WTC11 (cell line): ENCODE results near the gene CNNM3. TPM values are rescaled to one million over a fixed set of nuclear protein-coding genes. Genes with fewer than 3 reads are reported as not detected.
A peak's percentile ranks its signal among the peaks of the same experiment; 100 is the strongest.

Source experiments
- ATAC-seq: fragments of 200-7000 bp; cut with Tn5 transposase; 2 replicates; pipeline ENCODE4 v1.10.0; 2021; ENCODE audit warnings: mild to moderate bottlenecking, moderate library complexity
- CTCF ChIA-PET: fragments of 300-600 bp; sonication (Branson Sonifier 250); formaldehyde crosslinking; loops from one replicate; lab custom pipeline; 2021; ENCODE audit warnings: antibody characterized with exemption; lab: Charles Lee
- POLR2A ChIA-PET: fragments of 350-600 bp; sonication (Branson Sonifier 250); formaldehyde crosslinking; loops from one replicate; lab custom pipeline; 2021; ENCODE audit warnings: antibody characterized with exemption; lab: Charles Lee
- DNase-seq: peaks from one replicate; pipeline ENCODE4 v3.0.0; 2021; ENCODE audit warnings: low spot score
- H3K27ac Mint-ChIP-seq: 2 replicates; pipeline ENCODE4 v1.8.0; 2021; ENCODE audit warnings: mixed read lengths
- H3K27me3 Mint-ChIP-seq: 2 replicates; pipeline ENCODE4 v1.8.0; 2021; ENCODE audit warnings: low read depth, mild to moderate bottlenecking, moderate library complexity, mixed read lengths
- H3K36me3 Mint-ChIP-seq: 2 replicates; pipeline ENCODE4 v1.8.0; 2021; ENCODE audit warnings: mixed read lengths
- H3K4me1 Mint-ChIP-seq: 2 replicates; pipeline ENCODE4 v1.8.0; 2022; ENCODE audit warnings: mixed read lengths
- H3K4me3 Mint-ChIP-seq: 2 replicates; pipeline ENCODE4 v1.8.0; 2021; ENCODE audit warnings: mild to moderate bottlenecking, moderate library complexity, mixed read lengths
- H3K9me3 Mint-ChIP-seq: 2 replicates; pipeline ENCODE4 v1.8.0; 2021; ENCODE audit warnings: mixed read lengths
- E2F1 ChIP-seq: sonication (generic); formaldehyde crosslinking; IDR thresholded peaks from 2 replicates; pipeline ENCODE4 v1.8.0; 2022; ENCODE audit warnings: mild to moderate bottlenecking, missing genetic modification reagents
- FOXP1 ChIP-seq: sonication (generic); formaldehyde crosslinking; IDR thresholded peaks from 2 replicates; pipeline ENCODE4 v1.8.0; 2022; ENCODE audit warnings: missing genetic modification reagents, mild to moderate bottlenecking, moderate library complexity, borderline replicate concordance
- KAT7 ChIP-seq: sonication (generic); formaldehyde crosslinking; IDR thresholded peaks from 2 replicates; pipeline ENCODE4 v1.8.1; 2023; ENCODE audit warnings: missing genetic modification reagents, mild to moderate bottlenecking, borderline replicate concordance
- MXD4 ChIP-seq: fragments of 250-450 bp; sonication (Bioruptor Pico); IDR thresholded peaks from 2 replicates; pipeline ENCODE4 v1.8.0; 2021; ENCODE audit warnings: mild to moderate bottlenecking, moderate library complexity, borderline replicate concordance
- NFE2L1 ChIP-seq: sonication (generic); formaldehyde crosslinking; IDR thresholded peaks from 2 replicates; pipeline ENCODE4 v1.8.1; 2023; ENCODE audit warnings: missing genetic modification reagents
- OVOL2 ChIP-seq: fragments of 250-450 bp; sonication (Bioruptor Pico); IDR thresholded peaks from 2 replicates; pipeline ENCODE4 v1.9.0; 2021; ENCODE audit warnings: mild to moderate bottlenecking, borderline replicate concordance
- PREB ChIP-seq: sonication (generic); formaldehyde crosslinking; IDR thresholded peaks from 2 replicates; pipeline ENCODE4 v1.8.1; 2022; ENCODE audit warnings: mild to moderate bottlenecking, missing genetic modification reagents, moderate library complexity, borderline replicate concordance
- RELA ChIP-seq: sonication (generic); formaldehyde crosslinking; IDR thresholded peaks from 2 replicates; pipeline ENCODE4 v1.8.1; 2022; ENCODE audit warnings: missing genetic modification reagents, mild to moderate bottlenecking, borderline replicate concordance
- USF2 ChIP-seq: sonication (generic); formaldehyde crosslinking; IDR thresholded peaks from 2 replicates; pipeline ENCODE4 v1.8.1; 2023; ENCODE audit warnings: mild to moderate bottlenecking, missing genetic modification reagents, moderate library complexity
- ZMAT4 ChIP-seq: fragments of 250-450 bp; sonication (Bioruptor Pico); IDR thresholded peaks from 2 replicates; pipeline ENCODE4 v1.9.0; 2021; ENCODE audit warnings: mild to moderate bottlenecking
- total RNA-seq: library from RNA; stranded (reverse); gene quantifications from 3 replicates; pipeline ENCODE4 v1.2.3, GENCODE V29; 2021
- TF ChIP-seq, protein P1 (sequence below): fragments of 250-450 bp; sonication (Bioruptor Pico); conservative IDR thresholded peaks from 2 replicates; pipeline ENCODE4 v1.9.0; 2021; ENCODE audit warnings: mild to moderate bottlenecking
- TF ChIP-seq, protein P2 (sequence below): fragments of 250-450 bp; sonication (Bioruptor Pico); IDR thresholded peaks from 2 replicates; pipeline ENCODE4 v2.1.2; 2022; ENCODE audit warnings: mild to moderate bottlenecking, moderate library complexity
- TF ChIP-seq, protein P3 (sequence below): sonication (generic); formaldehyde crosslinking; IDR thresholded peaks from 2 replicates; pipeline ENCODE4 v1.8.0; 2022; ENCODE audit warnings: mild to moderate bottlenecking, missing genetic modification reagents
- TF ChIP-seq, protein P4 (sequence below): sonication (generic); formaldehyde crosslinking; IDR thresholded peaks from 2 replicates; pipeline ENCODE4 v1.8.1; 2022; ENCODE audit warnings: low read depth, mild to moderate bottlenecking, moderate library complexity, missing genetic modification reagents, borderline replicate concordance
- TF ChIP-seq, protein P5 (sequence below): sonication (generic); formaldehyde crosslinking; IDR thresholded peaks from 2 replicates; pipeline ENCODE4 v1.8.0; 2023; ENCODE audit warnings: missing genetic modification reagents, mild to moderate bottlenecking, borderline replicate concordance

Gene CNNM3
- total RNA-seq, 1 experiment from 2014 or later: 34.9 TPM

DNA sequence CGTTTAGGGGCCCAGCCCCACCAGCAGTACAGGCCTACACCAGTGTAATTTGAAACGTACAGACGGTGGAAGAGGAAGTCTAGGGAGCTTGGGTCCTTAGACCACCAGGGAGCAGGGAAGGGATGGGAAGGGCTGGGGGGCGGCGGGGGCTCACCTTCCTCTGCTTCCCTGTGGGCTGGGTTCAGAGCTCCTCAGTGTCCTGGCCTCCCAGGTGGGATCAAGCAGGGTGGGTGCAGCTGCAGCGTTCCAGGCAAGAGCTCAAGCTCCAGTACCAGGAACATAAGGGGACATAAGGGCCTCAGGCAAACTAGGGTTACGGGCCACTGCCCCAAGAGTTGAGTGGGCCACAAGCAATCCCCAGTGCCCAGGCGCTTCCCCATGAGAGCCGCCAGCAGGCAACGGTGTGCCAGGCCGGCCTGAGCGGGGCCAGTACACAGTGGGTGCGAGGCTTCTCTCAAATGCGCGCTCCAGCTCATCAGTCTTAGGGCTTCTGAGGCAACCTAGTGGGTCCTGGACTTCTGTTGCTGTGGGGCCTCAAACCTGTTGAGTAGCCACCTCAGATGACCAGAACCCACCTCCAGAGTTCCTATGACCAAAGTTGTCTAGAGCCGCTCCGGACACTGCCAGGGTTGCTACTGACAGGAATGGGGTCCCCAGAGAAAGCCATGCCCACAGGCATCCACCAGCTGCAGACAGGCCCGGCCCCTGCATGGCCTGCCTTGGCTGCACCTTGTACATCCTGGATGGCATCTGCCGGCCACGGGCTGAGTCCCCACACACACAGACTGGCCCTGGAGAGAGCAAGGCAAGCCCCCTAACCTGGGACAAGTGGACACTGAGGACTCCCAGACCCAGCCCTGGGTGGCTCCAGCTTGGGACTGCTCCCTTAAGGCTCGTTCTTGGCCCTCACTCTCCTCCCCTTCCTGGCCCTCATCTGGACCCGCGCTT lies 22.6 kb downstream of the CNNM3 start (continued):
- TF ChIP-seq, protein P1, sequence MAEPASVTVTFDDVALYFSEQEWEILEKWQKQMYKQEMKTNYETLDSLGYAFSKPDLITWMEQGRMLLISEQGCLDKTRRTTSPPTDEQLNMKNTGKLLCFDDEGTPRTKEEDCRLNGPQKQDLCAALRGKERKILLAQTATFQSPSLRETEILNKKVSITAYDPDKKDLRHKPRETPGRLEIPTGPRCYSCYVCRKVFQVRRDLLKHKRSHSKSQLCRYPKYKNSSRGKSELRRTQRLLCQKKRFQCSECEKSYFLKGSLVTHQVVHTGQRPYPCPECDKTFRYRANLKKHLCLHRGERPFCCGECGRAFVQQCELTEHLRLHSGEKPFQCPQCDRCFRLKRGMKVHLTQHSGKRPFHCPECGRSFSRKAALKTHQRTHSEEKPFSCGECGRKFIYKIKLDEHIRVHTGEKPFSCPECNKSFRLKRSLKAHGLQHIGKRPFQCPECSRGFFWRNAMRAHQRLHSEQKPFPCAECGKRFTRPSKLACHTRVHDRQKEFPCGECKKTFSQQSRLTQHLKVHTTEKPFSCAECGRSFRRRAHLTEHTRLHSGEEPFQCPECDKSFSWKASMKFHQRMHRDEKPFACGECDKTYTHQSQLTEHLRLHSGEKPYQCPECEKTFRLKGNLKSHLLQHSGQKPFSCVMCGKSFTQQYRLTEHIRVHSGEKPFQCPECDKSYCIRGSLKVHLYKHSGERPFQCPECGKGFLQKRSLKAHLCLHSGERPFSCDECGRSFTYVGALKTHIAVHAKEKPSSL (CRISPR knock-in tag): no peak
- TF ChIP-seq, protein P2, sequence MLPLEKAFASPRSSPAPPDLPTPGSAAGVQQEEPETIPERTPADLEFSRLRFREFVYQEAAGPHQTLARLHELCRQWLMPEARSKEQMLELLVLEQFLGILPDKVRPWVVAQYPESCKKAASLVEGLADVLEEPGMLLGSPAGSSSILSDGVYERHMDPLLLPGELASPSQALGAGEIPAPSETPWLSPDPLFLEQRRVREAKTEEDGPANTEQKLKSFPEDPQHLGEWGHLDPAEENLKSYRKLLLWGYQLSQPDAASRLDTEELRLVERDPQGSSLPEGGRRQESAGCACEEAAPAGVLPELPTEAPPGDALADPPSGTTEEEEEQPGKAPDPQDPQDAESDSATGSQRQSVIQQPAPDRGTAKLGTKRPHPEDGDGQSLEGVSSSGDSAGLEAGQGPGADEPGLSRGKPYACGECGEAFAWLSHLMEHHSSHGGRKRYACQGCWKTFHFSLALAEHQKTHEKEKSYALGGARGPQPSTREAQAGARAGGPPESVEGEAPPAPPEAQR (CRISPR knock-in tag): no peak
- TF ChIP-seq E2F1 (no peak), NFE2L1 (CRISPR knock-in tag) (no peak), USF2 (CRISPR knock-in tag) (no peak), FOXP1 (CRISPR knock-in tag) (no peak), OVOL2 (no peak), PREB (no peak), ZMAT4 (CRISPR knock-in tag) (no peak), MXD4 (no peak), KAT7 (CRISPR knock-in tag) (no peak)
- TF ChIP-seq, protein P3, sequence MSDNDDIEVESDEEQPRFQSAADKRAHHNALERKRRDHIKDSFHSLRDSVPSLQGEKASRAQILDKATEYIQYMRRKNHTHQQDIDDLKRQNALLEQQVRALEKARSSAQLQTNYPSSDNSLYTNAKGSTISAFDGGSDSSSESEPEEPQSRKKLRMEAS (CRISPR knock-in tag): no peak
- TF ChIP-seq, protein P4, sequence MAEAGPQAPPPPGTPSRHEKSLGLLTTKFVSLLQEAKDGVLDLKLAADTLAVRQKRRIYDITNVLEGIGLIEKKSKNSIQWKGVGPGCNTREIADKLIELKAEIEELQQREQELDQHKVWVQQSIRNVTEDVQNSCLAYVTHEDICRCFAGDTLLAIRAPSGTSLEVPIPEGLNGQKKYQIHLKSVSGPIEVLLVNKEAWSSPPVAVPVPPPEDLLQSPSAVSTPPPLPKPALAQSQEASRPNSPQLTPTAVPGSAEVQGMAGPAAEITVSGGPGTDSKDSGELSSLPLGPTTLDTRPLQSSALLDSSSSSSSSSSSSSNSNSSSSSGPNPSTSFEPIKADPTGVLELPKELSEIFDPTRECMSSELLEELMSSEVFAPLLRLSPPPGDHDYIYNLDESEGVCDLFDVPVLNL (CRISPR knock-in tag): no peak
- TF ChIP-seq, all 79 proteins: peak for 0

DNA sequence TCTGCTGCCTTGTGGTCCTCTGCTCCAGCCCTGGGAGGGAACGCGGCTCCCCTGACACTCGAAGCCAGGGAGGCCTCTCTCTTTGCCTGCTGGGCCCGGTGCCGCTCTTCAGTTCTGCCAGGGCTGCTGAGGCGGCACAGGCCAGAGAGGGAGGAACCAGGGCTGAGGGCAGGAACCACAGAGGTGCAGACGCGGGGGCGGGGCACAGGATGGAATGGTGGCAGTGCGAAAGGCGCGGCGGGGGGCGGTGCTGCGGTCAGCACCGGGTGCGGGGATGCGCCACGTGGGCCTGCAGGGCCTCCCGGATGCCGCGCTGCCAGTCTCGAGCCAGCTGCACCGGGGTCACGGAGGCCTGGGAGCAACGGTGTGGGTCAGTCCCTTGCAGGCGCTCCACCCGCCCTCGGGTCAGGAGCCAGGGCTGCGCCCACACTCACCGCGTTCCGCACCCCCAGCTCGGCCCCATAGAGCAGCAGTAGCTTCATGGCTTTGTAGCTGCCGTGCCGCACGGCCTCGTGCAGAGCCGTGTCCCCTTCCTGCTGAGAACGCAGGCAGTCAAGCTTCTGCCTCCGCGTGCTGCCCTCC lies 23.3 kb downstream of the CNNM3 start:
- H3K4me3 Mint-ChIP-seq: no peak overlapping the region
- H3K4me1 Mint-ChIP-seq: peaks cover 11% of the 10 kb centered on the region
- DNase-seq (no peak), ATAC-seq (peak; percentile 51)
- peaks cover 18% of the 10 kb centered on the region for H3K36me3 Mint-ChIP-seq
- TF ChIP-seq OVOL2: no peak
- TF ChIP-seq, protein P5, sequence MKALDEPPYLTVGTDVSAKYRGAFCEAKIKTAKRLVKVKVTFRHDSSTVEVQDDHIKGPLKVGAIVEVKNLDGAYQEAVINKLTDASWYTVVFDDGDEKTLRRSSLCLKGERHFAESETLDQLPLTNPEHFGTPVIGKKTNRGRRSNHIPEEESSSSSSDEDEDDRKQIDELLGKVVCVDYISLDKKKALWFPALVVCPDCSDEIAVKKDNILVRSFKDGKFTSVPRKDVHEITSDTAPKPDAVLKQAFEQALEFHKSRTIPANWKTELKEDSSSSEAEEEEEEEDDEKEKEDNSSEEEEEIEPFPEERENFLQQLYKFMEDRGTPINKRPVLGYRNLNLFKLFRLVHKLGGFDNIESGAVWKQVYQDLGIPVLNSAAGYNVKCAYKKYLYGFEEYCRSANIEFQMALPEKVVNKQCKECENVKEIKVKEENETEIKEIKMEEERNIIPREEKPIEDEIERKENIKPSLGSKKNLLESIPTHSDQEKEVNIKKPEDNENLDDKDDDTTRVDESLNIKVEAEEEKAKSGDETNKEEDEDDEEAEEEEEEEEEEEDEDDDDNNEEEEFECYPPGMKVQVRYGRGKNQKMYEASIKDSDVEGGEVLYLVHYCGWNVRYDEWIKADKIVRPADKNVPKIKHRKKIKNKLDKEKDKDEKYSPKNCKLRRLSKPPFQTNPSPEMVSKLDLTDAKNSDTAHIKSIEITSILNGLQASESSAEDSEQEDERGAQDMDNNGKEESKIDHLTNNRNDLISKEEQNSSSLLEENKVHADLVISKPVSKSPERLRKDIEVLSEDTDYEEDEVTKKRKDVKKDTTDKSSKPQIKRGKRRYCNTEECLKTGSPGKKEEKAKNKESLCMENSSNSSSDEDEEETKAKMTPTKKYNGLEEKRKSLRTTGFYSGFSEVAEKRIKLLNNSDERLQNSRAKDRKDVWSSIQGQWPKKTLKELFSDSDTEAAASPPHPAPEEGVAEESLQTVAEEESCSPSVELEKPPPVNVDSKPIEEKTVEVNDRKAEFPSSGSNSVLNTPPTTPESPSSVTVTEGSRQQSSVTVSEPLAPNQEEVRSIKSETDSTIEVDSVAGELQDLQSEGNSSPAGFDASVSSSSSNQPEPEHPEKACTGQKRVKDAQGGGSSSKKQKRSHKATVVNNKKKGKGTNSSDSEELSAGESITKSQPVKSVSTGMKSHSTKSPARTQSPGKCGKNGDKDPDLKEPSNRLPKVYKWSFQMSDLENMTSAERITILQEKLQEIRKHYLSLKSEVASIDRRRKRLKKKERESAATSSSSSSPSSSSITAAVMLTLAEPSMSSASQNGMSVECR (CRISPR knock-in tag): no peak
- peak; percentile 35; the same call in 1 of the 2 replicates for TF ChIP-seq RELA (CRISPR knock-in tag)
- TF ChIP-seq, protein P2 (CRISPR knock-in tag): no peak
- ChIA-PET POLR2A (interaction anchor here (1.2 kb wide), 1 partner anchor 19 kb away, joined by 5 read pairs; the partner anchor contains the start of gene ANKRD39), CTCF (interaction anchor here (1.0 to 2.9 kb wide), 6 partner anchors 17 to 289 kb away, joined by 3 to 8 read pairs (median 4); partner anchors contain the start of genes ANKRD36, ANKRD39 and LMAN2L)
- H3K9me3 Mint-ChIP-seq: no peaks in the 10 kb centered on the region
- no peaks in the 10 kb centered on the region for H3K27me3 Mint-ChIP-seq
- H3K27ac Mint-ChIP-seq: no peak overlapping the region
